Gastrocnemius medialis (tissue), 4 donors: ENCODE measurements around the gene APEX1.
"Not testable (repeated sequence)": the region's sequence is repeated elsewhere in the genome, so short reads cannot be mapped to it uniquely, and the experiment has no call there.

Source experiments
- CTCF ChIP-seq, 5 experiments: fragments of 450-650 bp in 3 of 5; fragments of 200-600 bp in 2 of 5; sonication (generic) in 2 of 5; IDR thresholded peaks in 4 of 5; conservative IDR thresholded peaks in 1 of 5; 1 replicate in 4 of 5; 2 replicates in 1 of 5; pipeline ENCODE4 v1.5.1; 2016 to 2019; ENCODE audit warnings: antibody characterized with exemption in 5 of 5, mild to moderate bottlenecking in 3 of 5, moderate library complexity in 3 of 5
- POLR2A ChIP-seq, 2 donors: fragments of 450-650 bp; IDR thresholded peaks; one replicate each; pipeline ENCODE4 v1.6.1; 2017; ENCODE audit warnings: antibody characterized with exemption in 2 of 2, mild to moderate bottlenecking in 2 of 2, moderate library complexity in 2 of 2

GRCh38 chr14:20506276-20506675 lies 51.2 kb downstream of the APEX1 start:
- TF ChIP-seq CTCF (IDR thresholded peaks at IDR 0.05 in 4 of 5, conservative IDR thresholded peaks at IDR 0.05 in 1 of 5); POLR2A (IDR thresholded peaks at IDR 0.05): not testable (repeated sequence)
